ENCODE measurements around the gene RNU1-3.
"Not testable (repeated sequence)": the region's sequence is repeated elsewhere in the genome, so short reads cannot be mapped to it uniquely, and the experiment has no call there.

Gene RNU1-3

GRCh38 chr1:16693449-16694307 is 26.9 kb upstream of the RNU1-3 start:
- DNase-seq: not testable (repeated sequence)

- not testable (repeated sequence) for DNase-seq
These were observed 26.1 kb upstream of the RNU1-3 start for GRCh38 chr1:16692717-16693448.

- not testable (repeated sequence) for DNase-seq
These were observed 25.5 kb upstream of the RNU1-3 start for GRCh38 chr1:16692283-16692682.

GRCh38 chr1:16690971-16691682 is 24.4 kb upstream of the RNU1-3 start:
- not testable (repeated sequence) for DNase-seq

GRCh38 chr1:16687132-16687800 is 20.5 kb upstream of the RNU1-3 start:
- not testable (repeated sequence) for DNase-seq

GRCh38 chr1:16685445-16686371 is 19.0 kb upstream of the RNU1-3 start:
- DNase-seq: not testable (repeated sequence)

GRCh38 chr1:16684738-16685337 is 18.1 kb upstream of the RNU1-3 start:
- not testable (repeated sequence) for DNase-seq

- DNase-seq: not testable (repeated sequence)
These were observed 17.4 kb upstream of the RNU1-3 start for GRCh38 chr1:16684152-16684551.

GRCh38 chr1:16682803-16683202 is 16.1 kb upstream of the RNU1-3 start:
- DNase-seq: not testable (repeated sequence)

GRCh38 chr1:16680366-16680765 is 13.6 kb upstream of the RNU1-3 start:
- not testable (repeated sequence) for DNase-seq

GRCh38 chr1:16677552-16678431 is 11.0 kb upstream of the RNU1-3 start:
- DNase-seq: peak; percentile 30

- not testable (repeated sequence) for DNase-seq
These were observed 10.1 kb upstream of the RNU1-3 start for GRCh38 chr1:16676661-16677523.

GRCh38 chr1:16675118-16675510 is 8.4 kb upstream of the RNU1-3 start:
- DNase-seq: not testable (repeated sequence)

GRCh38 chr1:16673976-16674375 is 7.2 kb upstream of the RNU1-3 start:
- not testable (repeated sequence) for DNase-seq

- DNase-seq: not testable (repeated sequence)
These were observed 912 bp downstream of the RNU1-3 start for GRCh38 chr1:16665836-16666235.

- not testable (repeated sequence) for DNase-seq
These were observed 8.5 kb downstream of the RNU1-3 start for GRCh38 chr1:16658234-16658633.

- DNase-seq: not testable (repeated sequence)
These were observed 9.6 kb downstream of the RNU1-3 start for GRCh38 chr1:16656981-16657683.

GRCh38 chr1:16656574-16656973 is 10.2 kb downstream of the RNU1-3 start:
- not testable (repeated sequence) for DNase-seq

Measured in CD4-positive, alpha-beta T cell treated with Interferon gamma for 1 hour (primary cell).